GM20000 (cell line): Measurements from ENCODE around the gene CPEB3.

Experiments used
- DNase-seq: peaks from one replicate; pipeline ENCODE4 v3.0.0; 2012; ENCODE audit warnings: low spot score
- TF ChIP-seq, protein P1 (sequence below): IDR thresholded peaks from 2 replicates; pipeline ENCODE4 v1.5.1; 2012; ENCODE audit warnings: mild to moderate bottlenecking, control low read depth; ENCODE audit errors: extremely low read depth, missing control alignments

Gene CPEB3

DNA sequence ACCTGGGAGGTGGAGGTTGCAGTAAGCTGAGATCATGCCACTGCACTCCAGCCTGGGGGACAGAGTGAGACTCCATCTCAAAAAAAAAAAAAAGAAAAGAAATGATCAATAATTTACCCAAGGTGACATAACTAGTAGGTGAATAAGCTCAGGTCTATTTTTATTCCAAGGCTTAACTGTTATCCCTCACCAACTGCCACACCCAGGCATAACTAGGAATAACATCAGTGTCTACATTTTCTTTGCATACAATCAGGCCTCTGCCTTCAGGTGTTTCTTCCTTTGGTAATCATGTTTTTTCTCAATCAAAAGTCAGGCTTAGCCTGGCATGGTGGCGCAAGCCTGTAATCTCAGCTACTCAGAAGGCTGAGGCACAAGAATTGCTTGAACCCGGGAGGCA, 26.6 kb downstream of the CPEB3 start:
- TF ChIP-seq, protein P1, sequence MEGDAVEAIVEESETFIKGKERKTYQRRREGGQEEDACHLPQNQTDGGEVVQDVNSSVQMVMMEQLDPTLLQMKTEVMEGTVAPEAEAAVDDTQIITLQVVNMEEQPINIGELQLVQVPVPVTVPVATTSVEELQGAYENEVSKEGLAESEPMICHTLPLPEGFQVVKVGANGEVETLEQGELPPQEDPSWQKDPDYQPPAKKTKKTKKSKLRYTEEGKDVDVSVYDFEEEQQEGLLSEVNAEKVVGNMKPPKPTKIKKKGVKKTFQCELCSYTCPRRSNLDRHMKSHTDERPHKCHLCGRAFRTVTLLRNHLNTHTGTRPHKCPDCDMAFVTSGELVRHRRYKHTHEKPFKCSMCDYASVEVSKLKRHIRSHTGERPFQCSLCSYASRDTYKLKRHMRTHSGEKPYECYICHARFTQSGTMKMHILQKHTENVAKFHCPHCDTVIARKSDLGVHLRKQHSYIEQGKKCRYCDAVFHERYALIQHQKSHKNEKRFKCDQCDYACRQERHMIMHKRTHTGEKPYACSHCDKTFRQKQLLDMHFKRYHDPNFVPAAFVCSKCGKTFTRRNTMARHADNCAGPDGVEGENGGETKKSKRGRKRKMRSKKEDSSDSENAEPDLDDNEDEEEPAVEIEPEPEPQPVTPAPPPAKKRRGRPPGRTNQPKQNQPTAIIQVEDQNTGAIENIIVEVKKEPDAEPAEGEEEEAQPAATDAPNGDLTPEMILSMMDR: no peak
- DNase-seq: no peak

DNA sequence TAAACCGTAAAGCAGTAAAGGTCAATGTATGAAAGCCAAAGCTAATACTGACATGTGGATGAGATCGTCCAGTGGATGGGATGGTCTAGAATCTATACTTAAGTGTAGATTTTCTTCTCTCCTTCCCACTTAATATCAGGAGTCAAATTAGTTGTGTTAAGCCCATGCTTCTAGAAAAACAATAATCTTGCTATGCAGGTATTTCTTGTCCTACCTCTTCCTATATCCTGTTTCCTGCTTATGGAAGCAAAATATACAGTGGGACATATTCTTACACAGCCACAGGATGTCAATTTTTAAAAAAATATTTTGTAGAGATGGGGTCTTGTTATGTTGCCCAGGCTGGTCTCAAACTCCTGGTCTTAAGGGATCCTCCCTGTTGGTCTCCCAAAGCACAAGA, 27.5 kb downstream of the CPEB3 start:
- no peak for DNase-seq
- TF ChIP-seq, protein P1: no peak

DNA sequence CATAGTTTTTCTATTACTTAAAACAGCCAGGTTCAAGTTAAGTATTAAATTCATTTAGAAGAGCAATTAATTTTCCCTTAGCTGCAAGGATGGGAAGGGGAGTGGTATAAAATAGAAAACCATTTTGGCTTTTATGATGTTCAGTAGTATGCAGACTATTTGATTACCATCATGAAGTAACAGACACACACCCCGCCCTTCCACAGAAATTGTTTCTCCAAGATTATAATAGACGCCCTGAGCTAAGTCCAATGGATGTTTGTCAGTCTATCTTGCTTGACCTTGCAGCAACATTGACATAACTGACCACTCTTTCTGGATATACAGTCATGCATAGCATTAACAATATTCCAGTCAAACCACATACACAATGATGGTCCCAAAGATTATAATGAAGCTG, 42.3 kb downstream of the CPEB3 start:
- no peak for DNase-seq

DNA sequence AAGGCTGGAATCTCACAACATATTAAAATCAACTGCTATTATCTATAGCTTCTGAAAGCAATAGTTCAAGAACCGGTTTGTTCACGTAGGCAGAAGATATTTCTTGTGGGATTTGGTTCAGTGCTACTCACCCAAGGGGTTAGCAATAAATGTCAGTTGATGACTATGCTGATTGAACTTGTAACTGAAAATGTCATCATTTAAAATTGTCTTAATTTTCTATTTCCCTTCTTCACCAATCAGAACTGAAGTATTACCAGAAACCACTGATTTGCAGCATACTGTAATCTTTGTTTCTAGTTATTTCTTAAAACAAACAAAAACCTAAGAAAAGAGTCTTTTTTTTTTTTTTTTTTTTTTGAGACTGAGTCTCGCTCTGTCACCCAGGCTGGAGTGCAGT, 46.1 kb downstream of the CPEB3 start:
- TF ChIP-seq, protein P1: no peak
- DNase-seq: peak; percentile 47

More for the DNA sequence above, 42.3 kb downstream of the CPEB3 start:
- TF ChIP-seq, protein P1: no peak

DNA sequence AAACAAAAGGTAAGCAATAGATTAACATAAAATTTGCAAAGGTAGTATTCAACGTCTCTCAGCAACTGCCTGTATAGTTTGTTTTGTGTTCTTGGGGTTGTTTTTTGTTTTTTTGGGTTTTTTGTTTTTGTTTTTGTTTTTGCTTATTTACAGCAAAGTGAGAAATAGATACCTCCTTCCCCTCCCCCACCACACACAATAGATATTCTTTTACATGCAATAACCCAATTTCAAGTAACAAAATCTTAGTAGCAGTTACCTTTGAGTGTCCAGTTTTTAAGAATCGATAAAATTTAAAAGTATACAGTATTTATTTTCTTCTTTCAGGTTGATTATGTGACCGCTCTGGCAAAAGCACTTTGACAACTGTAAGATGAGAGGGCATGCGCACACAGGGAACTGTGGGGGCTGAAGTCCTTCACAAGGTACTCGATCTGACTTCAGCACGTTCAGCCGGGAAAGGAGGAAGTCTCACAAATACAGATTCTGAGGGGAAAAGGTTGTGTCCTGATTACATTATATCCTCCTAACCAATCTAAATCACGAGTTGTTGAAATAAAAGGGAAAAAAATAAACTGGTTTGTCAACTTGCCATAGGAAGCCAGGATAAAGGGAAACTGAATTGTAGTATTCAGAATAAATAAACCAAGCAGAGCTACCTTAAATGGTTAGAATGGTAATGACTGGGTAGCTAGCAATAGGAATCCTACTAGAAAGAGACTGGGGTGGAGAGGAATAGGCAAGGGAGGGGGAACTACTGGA, 47.8 kb downstream of the CPEB3 start:
- TF ChIP-seq, protein P1: no peak
- peak; percentile 52 for DNase-seq

DNA sequence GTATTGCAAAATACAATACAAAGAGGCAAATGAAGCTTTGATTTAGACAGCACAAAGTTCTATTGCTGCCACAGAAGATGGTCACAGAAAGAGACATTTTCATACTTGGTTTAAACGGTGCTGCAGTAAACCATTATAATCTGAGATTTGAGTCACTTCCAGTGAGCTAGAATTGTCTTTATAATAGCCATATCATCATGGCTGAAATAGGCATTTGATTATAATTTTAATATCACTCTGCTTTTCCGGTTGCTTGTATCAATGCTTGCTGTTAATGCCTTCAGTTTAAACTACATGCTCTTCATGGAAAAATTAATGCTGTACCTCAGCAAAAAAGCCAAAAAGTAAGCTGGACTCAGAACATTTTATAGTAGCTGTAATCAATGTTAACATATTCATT, 48.5 kb downstream of the CPEB3 start:
- DNase-seq: no peak
- TF ChIP-seq, protein P1: no peak

DNA sequence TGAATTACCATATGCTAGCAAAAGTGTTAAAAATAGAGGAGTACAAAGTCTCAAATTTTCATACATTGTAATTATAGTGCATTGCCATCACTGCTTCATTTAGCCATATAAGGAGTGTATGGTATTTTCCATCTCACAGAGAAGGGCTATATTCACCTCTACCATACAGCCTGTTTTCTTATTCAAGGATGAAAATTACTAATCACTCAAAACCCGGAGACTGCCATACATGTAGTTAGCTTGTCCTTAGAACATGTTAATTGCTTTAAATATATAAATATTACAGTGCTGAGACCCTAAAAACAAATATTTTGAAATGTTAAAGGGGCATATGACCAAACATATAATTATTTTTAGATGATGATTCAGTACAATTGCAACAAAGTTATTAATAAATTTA, 49.4 kb downstream of the CPEB3 start:
- no peak for DNase-seq
- TF ChIP-seq, protein P1: no peak
